Endothelial cell (in vitro differentiated cells): ENCODE data around the gene IFT80. TPM values are rescaled to one million over a fixed set of nuclear protein-coding genes. Genes with fewer than 3 reads are reported as not detected.

Experiments used
- DNase-seq: peaks from one replicate; pipeline ENCODE4 v3.0.0; 2021; ENCODE audit warnings: low spot score
- H3K27ac Mint-ChIP-seq: one replicate; pipeline ENCODE4 v1.8.0; 2021; ENCODE audit warnings: mixed read lengths, inconsistent platforms; ENCODE audit not compliant: unreplicated experiment
- H3K27me3 Mint-ChIP-seq: one replicate; pipeline ENCODE4 v1.8.0; 2021; ENCODE audit warnings: mild to moderate bottlenecking, moderate library complexity, mixed read lengths, inconsistent platforms; ENCODE audit not compliant: unreplicated experiment
- H3K36me3 Mint-ChIP-seq: one replicate; pipeline ENCODE4 v1.8.0; 2021; ENCODE audit warnings: mild to moderate bottlenecking, low read depth, mixed read lengths, inconsistent platforms; ENCODE audit not compliant: unreplicated experiment
- H3K4me1 Mint-ChIP-seq: one replicate; pipeline ENCODE4 v1.8.0; 2021; ENCODE audit warnings: mild to moderate bottlenecking, mixed read lengths, inconsistent platforms; ENCODE audit not compliant: unreplicated experiment
- H3K4me3 Mint-ChIP-seq: one replicate; pipeline ENCODE4 v1.8.0; 2021; ENCODE audit warnings: mild to moderate bottlenecking, mixed read lengths, inconsistent platforms; ENCODE audit not compliant: unreplicated experiment
- H3K9me3 Mint-ChIP-seq: one replicate; pipeline ENCODE4 v1.8.0; 2021; ENCODE audit warnings: mixed read lengths, inconsistent platforms; ENCODE audit not compliant: unreplicated experiment
- CTCF ChIP-seq: fragments of 200-600 bp; sonication (generic); IDR thresholded peaks from one replicate; pipeline ENCODE4 v1.5.0; 2021; ENCODE audit warnings: antibody characterized with exemption; ENCODE audit not compliant: unreplicated experiment
- total RNA-seq: library from RNA; stranded (reverse); fragmentation: NEBNext Ultra II Directional; extraction: Animal tissue kit (Norgen Biotek cat#: 25700); gene quantifications from one replicate; pipeline ENCODE4 v1.2.1, GENCODE V29; 2021; ENCODE audit not compliant: unreplicated experiment

Gene IFT80
- total RNA-seq, 1 donor from 2014 or later = 33.2 TPM

DNA sequence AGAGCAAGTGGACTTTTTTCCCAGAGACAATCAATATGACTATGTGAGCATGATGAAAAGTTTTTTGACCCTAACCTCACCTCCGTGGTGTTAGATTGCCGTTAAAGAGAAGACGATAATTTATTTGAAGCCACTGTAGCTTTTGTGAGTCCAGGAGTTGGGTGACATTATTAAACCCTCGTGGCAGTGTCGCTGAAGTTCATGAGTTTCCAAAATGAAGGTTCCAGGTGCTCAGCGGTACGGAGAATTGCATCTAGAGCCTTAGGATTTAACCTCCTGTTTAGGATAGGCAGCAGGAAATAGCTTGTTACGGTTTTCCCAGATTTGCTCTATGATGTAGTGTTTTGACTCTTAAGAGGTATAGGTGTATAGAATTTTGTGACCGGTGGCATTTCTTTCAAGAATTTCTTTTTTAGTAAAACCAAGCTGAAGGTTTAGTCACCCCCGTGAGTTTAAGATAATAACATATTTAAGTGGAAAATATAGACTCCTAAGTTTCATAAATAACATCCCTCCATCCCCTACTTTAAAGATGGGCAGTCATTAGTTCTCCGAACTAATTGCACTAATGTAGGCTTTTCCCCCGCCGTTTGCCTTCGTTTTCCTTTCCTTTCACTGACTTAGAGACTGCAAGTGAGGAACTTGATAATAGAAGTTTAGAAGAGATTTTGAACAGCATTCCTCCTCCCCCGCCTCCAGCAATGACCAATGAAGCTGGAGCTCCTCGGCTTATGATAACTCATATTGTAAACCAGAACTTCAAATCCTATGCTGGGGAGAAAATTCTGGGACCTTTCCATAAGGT lies 2.5 kb upstream of the IFT80 start:
- DNase-seq = no peak
- Mint-ChIP-seq H3K36me3 (peaks cover 10% of the 10 kb centered on the region), H3K4me1 (peaks cover 41% of the 10 kb centered on the region)

GRCh38 chr3:160400702-160401150 lies 1.7 kb upstream of the IFT80 start:
- DNase-seq = peak; percentile 39
- Mint-ChIP-seq H3K4me3 (peak overlapping the region; percentile 99), H3K27me3 (peaks cover 19% of the 10 kb centered on the region), H3K4me1 (peaks cover 41% of the 10 kb centered on the region), H3K27ac (peak overlapping the region; percentile 96), H3K36me3 (peaks cover 10% of the 10 kb centered on the region), H3K9me3 (no peaks in the 10 kb centered on the region)
- TF ChIP-seq CTCF = no peak

More for the DNA sequence above, 2.5 kb upstream of the IFT80 start:
- H3K4me3 Mint-ChIP-seq = peak overlapping the region; percentile 99
- H3K27ac Mint-ChIP-seq = peak overlapping the region; percentile 91
- TF ChIP-seq CTCF = no peak
- H3K27me3 Mint-ChIP-seq = peaks cover 19% of the 10 kb centered on the region
- H3K9me3 Mint-ChIP-seq = no peaks in the 10 kb centered on the region

GRCh38 chr3:160400030-160400701 lies 1.1 kb upstream of the IFT80 start:
- TF ChIP-seq CTCF = no peak
- Mint-ChIP-seq H3K36me3 (peaks cover 10% of the 10 kb centered on the region), H3K4me3 (peak overlapping the region; percentile 97), H3K9me3 (no peaks in the 10 kb centered on the region), H3K27ac (peak overlapping the region; percentile 96), H3K4me1 (peaks cover 41% of the 10 kb centered on the region), H3K27me3 (peaks cover 19% of the 10 kb centered on the region)
- peak; percentile 34 for DNase-seq

- Mint-ChIP-seq H3K36me3 (peaks cover 10% of the 10 kb centered on the region), H3K27me3 (peaks cover 19% of the 10 kb centered on the region), H3K4me1 (peaks cover 34% of the 10 kb centered on the region), H3K9me3 (no peaks in the 10 kb centered on the region), H3K4me3 (peak overlapping the region; percentile 97), H3K27ac (peak overlapping the region; percentile 96)
- TF ChIP-seq CTCF = no peak
- DNase-seq = no peak
Observed at GRCh38 chr3:160398820-160399124, 253 bp downstream of the IFT80 start.

GRCh38 chr3:160395297-160395696 lies 3.7 kb downstream of the IFT80 start:
- H3K4me1 Mint-ChIP-seq = peaks cover 14% of the 10 kb centered on the region
- DNase-seq = no peak
- TF ChIP-seq CTCF = no peak
- H3K9me3 Mint-ChIP-seq = no peaks in the 10 kb centered on the region
- peaks cover 11% of the 10 kb centered on the region for H3K27me3 Mint-ChIP-seq
- H3K27ac Mint-ChIP-seq = no peak overlapping the region
- H3K4me3 Mint-ChIP-seq = no peak overlapping the region
- H3K36me3 Mint-ChIP-seq = no peaks in the 10 kb centered on the region
